Activated CD4-positive, alpha-beta T cell treated with anti-CD3 and anti-CD28 coated beads for 4 hours (primary cell): Measurements from ENCODE around the gene TENM4.
"Not testable (repeated sequence)": the region's sequence is repeated elsewhere in the genome, so short reads cannot be mapped to it uniquely, and the experiment has no call there.

Source experiments
- DNase-seq, 2 donors: peaks; one replicate each; pipeline ENCODE4 v3.0.0-alpha.2; 2020

Gene TENM4

GRCh38 chr11:78993802-78994430 is 446.9 kb downstream of the TENM4 start:
- no peak for DNase-seq

DNA sequence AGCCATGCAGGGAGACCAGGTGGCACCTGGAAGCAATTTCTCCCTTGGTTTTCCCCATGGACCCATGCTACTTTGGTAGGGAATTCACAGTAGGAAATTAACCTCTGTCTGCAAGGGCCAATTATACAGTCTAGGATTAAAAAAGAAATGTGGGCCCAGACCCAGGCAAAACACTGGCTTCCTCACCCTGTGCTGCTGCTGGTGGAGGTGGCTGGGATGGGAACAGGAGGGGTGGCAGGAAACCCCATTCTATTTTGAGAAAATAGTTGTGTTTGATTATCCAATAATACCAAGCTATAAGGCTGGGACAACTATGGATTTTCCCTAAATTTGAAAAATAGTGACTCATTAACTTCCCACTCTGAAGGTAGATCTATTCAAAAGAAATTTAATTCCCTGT is 449.1 kb downstream of the TENM4 start:
- no peak for DNase-seq

DNA sequence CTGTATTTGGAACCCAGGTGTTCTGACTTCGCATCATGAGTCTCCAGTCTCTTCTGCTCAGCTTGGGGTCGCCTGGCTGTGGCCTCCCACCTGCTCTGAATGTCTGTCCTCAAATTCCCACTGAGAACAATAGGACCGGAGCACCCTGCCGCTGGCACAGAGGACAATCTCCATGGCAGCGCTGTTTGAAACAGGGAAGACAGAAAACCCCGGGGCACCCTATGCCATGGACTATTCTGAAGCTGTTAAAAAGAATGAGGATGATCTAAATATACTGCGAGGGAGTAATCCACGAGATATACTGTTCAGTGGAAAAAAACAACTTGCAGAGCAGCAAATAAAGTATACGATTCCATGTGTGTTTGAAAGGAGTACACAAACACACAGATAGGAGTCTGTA is 450.6 kb downstream of the TENM4 start:
- no peak for DNase-seq

GRCh38 chr11:78987748-78988147 is 453.1 kb downstream of the TENM4 start:
- DNase-seq = no peak

- no peak for DNase-seq
Measured at GRCh38 chr11:78986305-78986704, 454.5 kb downstream of the TENM4 start.

DNA sequence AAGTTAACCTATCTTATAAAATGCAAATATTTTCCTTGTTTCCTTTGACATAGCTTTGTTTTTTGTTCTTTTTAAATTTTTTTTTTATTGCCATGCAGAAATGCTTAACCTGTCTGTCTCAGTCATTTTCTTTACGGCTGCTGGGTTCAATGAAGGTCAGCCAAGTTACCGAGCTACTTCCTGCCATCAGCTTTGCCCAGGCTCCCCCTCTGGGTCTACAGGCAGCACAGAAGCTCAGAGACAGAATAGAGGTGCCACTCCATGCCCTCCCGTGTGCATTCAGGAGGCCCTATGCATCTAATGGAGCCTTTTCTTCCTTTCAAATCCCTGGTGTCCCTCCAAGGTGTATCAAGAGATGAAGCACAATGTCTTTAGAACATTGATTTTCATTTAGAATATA is 455.2 kb downstream of the TENM4 start:
- no peak for DNase-seq

GRCh38 chr11:78982473-78982872 is 458.4 kb downstream of the TENM4 start:
- DNase-seq = no peak

DNA sequence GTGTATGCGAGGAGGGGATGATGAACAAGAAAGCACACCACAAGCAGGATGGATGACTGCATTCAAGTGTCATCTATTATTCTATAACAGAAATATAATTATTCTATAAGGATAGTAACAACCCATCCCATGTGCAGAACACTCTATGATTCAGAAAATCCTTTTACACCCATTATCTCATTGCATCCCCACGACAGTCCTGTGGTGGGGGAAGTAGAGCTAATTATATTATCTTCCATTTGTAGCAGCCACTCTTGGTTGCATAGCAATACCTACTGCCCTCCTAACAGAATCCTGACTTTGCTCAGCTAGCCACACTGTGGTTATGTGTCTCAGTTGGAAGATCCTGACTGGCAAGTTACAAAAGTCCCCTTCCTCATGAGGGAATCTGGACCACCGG is 459.7 kb downstream of the TENM4 start:
- DNase-seq = no peak

DNA sequence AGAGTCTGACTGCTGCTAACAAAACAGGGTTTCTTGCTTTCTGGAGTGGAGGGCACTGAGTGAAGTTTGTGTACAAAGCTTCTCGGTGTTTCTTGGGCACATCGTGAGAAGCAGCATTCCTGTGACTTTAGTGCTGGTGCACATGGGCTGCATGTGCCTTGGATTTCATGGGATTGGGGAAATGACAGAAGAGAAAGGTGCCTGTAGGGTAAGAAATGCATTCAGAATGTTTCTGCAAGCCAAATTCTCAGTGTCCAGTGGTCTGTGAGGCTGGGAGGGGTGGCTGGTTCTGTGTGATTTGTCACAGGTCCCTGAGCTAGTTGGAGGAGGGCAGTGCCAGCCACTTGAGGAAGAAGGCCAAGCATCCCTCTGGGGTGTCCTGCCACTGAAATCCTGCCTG is 462.0 kb downstream of the TENM4 start:
- DNase-seq = no peak

- not testable (repeated sequence) for DNase-seq
Measured at GRCh38 chr11:78977848-78978247, 463.0 kb downstream of the TENM4 start.

DNA sequence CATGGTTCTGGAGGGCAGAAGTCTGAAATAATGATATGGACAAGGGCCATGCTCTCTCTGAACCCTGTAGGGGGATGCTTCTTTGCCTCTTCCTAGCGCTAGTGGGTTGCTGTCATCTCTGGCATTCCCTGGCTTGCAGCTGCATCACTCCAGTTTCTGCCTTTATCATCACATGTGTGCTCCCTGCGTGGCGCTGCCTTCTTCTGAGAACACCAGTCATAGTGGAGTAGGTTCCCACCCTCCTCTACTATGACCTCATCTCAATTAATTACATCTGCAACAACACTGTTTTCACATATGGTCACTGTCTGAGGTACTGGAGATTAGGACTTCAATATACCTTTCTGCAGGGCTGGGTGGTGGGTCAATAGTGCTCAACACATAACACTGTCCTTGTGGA is 463.8 kb downstream of the TENM4 start:
- no peak for DNase-seq

DNA sequence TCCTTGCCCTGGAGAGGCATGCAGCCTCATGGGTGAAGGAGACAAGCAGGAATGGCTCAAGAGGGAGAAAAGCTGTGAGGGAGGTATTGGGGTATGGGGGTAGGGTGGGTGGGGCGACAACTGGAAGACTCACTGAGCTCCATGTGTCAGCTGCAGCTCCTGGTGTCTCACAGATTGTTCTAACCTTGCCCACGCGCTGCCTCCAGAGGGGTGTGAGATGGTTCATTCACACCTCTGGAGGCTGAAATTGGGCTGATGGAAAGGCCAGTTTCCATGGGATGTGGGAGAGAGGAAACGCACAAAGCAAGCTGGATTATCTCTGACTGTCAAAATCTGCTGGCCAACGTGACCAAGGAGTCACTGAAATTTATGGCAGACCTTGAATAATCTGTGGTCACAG is 465.7 kb downstream of the TENM4 start:
- no peak for DNase-seq

DNA sequence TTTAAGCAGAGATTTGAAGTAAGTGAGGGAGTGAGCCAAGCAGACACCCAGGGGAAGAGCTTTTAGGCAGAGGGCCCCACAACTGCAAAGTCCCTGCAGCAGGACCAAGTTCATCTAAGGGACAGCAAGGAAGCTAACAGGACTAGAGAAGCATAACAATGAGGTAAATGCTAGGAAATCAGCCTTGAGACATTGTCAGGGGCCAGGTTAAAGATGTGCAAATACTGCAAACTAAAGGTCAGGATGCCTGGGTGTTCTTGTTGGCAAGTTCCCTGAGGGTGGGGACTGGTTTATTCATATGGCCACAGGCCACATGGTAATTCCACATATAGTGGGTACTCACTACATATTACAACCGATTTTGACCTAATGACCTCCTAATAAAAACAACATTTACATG is 467.0 kb downstream of the TENM4 start:
- no peak for DNase-seq

GRCh38 chr11:78972590-78972989 is 468.2 kb downstream of the TENM4 start:
- no peak for DNase-seq

DNA sequence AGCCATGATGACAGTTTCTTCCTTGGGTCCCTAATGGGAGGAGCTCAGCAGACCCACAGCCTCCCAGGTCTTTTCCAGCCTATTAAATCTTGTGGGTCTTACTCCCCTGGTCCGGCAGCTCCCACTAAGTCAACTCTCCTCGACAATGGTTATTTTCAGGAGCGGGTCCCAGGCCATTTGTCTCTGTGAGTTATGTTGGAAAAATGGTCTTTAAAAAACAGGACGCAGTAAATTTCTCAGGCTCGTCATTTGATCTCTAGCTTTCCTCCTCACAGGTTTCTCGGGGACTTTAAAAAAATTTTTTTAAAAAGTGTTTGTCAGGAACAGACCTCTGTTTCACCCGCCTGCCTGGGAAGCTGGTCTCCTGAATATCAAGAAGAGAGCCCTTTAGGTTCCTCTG is 468.7 kb downstream of the TENM4 start:
- no peak for DNase-seq

DNA sequence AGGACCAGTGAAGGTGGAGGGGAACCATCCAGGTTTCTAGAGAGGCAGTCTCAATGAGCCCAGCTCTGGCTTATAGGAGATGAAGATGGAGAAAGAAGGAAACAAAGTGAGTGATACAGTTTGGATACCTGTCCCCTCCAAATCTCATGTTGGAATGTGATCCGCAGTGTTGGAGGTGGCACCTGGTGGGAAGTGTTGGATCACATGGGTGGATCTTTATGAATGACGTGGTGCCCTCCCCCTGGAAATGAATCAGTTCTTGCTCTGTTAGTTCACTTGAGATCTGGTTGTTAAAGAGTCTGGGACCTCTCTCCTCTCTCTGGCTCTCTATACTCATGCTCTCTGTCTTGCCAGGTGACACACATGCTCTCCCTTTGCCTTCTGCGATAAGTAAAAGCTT is 473.0 kb downstream of the TENM4 start:
- no peak for DNase-seq

DNA sequence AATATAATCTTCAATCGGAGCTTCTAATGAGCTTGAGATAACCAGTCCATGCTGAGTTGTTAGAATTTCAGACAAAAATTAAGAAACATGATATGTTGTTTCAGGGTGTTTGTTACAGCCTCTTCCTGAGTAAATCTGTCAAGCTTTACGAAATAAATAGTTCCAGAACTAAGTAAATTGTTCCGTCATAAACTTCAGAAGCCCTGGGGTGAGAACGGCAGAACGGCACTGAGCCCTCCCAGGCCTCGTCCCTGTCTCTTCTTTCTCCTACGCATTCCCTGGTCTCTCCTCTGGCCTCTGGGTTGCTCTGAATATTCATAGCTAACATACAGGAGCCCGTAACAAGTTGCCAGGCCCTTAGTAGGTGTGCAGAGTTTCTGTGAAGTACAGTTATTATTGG is 475.4 kb downstream of the TENM4 start:
- DNase-seq = no peak

DNA sequence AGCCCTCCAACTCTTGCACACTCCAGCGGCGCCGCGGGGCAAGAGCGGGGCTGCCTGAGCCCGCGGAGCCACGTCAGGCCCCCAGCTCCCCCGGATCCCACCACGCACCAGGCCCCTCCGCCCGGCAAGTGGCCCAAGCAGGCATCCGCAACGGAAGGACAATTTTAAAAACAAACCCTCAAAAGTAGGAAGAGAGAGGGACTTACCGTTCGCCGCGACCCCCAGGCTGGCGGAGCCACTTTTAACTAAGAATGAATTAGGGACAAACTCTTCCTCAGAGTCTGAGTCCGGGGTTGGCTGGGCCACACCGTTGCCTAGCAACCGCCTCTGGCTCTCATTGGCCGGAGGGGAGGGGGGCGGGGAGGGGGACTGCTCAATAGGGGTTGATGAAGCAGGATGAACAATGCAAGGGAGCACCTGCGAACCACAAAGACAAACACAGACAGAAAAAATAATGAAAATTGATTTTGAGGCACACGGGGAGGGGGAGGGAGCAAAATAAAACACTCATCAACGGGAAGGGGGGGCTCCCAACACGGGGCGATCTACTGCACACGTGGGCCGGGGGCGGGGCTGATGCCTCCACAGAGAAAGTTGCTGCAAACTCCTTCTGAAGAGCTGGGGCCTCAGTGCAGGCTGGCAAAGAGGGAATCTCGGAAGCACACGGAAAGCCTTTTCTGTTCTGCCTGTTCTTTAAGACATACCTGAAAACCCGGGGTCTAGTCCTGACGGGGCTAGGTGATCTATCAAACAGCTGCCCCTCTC is 478.7 kb downstream of the TENM4 start:
- no peak for DNase-seq

- no peak for DNase-seq
Measured at GRCh38 chr11:78961247-78961646, 479.6 kb downstream of the TENM4 start.

DNA sequence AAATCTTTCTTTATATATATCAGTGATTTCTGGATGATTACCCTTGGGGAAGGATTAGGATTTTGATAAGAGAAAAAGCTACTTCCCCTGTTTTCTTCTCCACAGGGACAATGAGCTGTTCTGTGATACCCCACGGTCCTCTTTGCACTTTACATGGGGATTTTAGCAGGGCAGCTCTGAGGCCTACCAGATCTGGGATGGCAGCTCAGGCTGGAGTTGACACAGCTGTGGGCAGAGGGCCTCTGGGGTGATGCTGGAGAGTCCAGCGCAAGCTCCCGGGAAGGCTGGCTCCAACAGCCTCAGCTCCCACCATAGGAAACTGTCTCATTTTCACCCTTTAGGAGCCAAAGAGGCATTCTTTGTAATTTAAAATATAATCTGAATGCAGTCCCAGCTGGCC is 482.4 kb downstream of the TENM4 start:
- no peak for DNase-seq

GRCh38 chr11:78957476-78958245 is 483.2 kb downstream of the TENM4 start:
- no peak for DNase-seq

DNA sequence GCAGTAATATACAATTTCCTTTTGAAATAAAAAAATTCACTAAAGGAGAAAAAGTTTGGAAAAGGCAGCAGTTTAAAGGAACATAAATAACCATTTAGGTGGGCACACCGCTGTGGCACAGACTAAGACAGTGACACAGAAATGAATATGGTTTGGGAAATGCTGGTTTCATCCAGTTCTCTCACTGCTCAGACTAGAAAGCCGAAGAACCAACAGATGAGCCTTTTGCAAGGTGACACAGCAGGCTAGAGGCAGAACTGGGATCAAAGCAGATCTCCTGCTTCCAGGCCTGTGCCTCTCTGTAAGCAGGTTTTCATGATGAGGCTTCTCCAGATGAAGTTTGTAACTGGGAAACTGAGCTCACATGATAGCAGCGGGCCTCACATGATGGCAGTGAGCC is 486.1 kb downstream of the TENM4 start:
- DNase-seq = no peak

- no peak for DNase-seq
Measured at GRCh38 chr11:78954261-78954660, 486.6 kb downstream of the TENM4 start.

DNA sequence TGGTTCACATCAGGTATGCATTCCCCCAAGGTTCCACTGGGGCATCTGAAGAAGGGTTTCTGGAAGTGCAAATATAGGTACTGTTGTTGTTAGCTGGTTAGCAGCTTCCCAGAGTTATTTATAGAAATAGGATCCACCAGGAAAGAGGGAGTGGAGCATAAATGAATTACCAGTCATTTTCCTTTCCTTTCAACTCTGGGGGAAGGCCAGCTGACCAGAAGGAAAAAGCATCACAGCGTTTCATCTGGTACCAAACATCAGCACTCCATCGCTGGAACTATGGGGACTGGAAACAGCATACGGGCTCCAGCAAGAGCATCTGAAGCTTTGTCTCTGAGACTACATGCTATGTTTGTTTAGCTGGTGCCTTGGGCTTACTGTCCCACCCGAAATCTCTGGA is 487.9 kb downstream of the TENM4 start:
- DNase-seq = no peak
